Activated CD4-positive, alpha-beta memory T cell treated with anti-CD3 and anti-CD28 coated beads, Interleukin-2, amount 10 ng/mL, durations not matched to agents 7 days and 5 days (primary cell): ENCODE measurements around the gene KCNK4. TPM values are rescaled to one million over a fixed set of nuclear protein-coding genes. Genes with fewer than 3 reads are reported as not detected.

Experiments
- CTCF ChIA-PET: fragments of 350-600 bp; sonication (Branson Sonifier 250); formaldehyde crosslinking; loops from one replicate; lab custom pipeline; 2021; ENCODE audit warnings: antibody characterized with exemption, inconsistent platforms; lab: Charles Lee
- POLR2A ChIA-PET: fragments of 350-600 bp; sonication (Branson Sonifier 250); formaldehyde crosslinking; loops from one replicate; lab custom pipeline; 2021; ENCODE audit warnings: antibody characterized with exemption; lab: Charles Lee
- DNase-seq: peaks from one replicate; pipeline ENCODE4 v3.0.0-alpha.2; 2020
- H3K27ac Mint-ChIP-seq: one replicate; pipeline ENCODE4 v1.8.0; 2021; ENCODE audit warnings: mild to moderate bottlenecking, mixed read lengths
- H3K27me3 Mint-ChIP-seq: one replicate; pipeline ENCODE4 v1.8.0; 2021; ENCODE audit warnings: mixed read lengths
- H3K36me3 Mint-ChIP-seq: one replicate; pipeline ENCODE4 v1.8.0; 2021; ENCODE audit warnings: low read depth, mixed read lengths
- H3K4me1 Mint-ChIP-seq: one replicate; pipeline ENCODE4 v1.8.0; 2021; ENCODE audit warnings: mixed read lengths
- H3K4me3 Mint-ChIP-seq: one replicate; pipeline ENCODE4 v1.8.0; 2021; ENCODE audit warnings: mild to moderate bottlenecking, mixed read lengths
- H3K9me3 Mint-ChIP-seq: one replicate; pipeline ENCODE4 v1.8.0; 2021; ENCODE audit warnings: mixed read lengths
- total RNA-seq, 2 experiments: library from RNA; stranded (reverse); gene quantifications; one replicate each; pipeline ENCODE4 v1.2.3, GENCODE V29; 2021

KCNK4 gene
- total RNA-seq, 2 experiments from 2014 or later: 0.15 TPM; not detected in 1

DNA sequence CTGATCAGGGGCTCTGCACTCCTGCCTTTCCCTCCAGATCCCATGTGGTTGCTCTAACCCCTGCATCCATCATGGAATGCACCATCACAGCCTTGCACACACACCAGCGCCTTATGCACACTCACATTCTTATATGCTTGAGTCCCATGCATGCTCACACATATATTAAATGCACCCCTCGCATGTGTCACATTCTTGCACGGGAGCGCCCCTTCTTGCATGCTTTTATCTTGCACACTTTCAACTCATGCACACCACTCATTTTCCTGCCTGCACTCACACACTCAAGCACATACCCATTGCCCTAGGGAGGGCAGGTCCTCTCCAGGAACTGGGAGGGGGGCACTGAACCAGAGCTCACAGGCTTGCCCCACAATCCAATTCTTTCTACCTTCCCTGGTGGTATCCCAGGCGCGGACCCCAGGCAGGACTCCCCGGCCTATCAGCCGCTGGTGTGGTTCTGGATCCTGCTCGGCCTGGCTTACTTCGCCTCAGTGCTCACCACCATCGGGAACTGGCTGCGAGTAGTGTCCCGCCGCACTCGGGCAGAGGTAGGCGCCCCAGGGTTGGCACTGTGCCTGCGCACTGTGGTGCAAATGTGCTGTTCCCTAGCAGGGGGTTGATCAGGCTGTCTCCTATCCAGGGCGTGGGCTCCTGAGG lies 6.7 kb downstream of the KCNK4 start:
- DNase-seq: no peak
- Mint-ChIP-seq H3K27me3 (peaks cover 78% of the 10 kb centered on the region), H3K27ac (no peak overlapping the region), H3K36me3 (no peaks in the 10 kb centered on the region), H3K9me3 (no peaks in the 10 kb centered on the region), H3K4me1 (peaks cover 24% of the 10 kb centered on the region), H3K4me3 (no peak overlapping the region)
- ChIA-PET CTCF (interaction anchor here (1.2 to 1.7 kb wide), 3 partner anchors 93 to 297 kb away, joined by 3 to 4 read pairs (median 3); no protein-coding TSS in a partner anchor), POLR2A (no interaction called here)

DNA sequence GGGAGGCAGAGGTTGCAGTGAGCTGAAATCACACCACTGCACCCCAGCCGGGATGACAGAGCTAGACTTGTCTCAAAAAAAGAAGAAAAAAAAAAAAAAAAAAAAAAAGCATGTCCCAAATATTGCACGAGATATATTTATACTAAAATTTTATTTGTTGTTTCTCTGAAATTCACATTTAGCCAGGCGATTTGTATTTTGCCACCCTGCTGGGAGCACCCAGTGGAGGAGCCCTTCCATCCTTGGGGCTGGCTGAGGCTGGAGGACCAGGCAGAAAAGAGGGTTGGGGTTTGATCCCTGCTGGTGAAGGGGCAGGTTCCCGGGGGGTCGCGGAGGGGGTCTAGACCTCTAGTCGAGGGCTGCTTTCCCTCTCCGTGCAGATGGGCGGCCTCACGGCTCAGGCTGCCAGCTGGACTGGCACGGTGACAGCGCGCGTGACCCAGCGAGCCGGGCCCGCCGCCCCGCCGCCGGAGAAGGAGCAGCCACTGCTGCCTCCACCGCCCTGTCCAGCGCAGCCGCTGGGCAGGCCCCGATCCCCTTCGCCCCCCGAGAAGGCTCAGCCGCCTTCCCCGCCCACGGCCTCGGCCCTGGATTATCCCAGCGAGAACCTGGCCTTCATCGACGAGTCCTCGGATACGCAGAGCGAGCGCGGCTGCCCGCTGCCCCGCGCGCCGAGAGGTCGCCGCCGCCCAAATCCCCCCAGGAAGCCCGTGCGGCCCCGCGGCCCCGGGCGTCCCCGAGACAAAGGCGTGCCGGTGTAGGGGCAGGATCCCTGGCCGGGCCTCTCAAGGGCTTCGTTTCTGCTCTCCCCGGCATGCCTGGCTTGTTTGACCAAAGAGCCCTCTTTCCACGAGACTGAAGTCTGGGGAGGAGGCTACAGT lies 8.1 kb downstream of the KCNK4 start:
- peaks cover 32% of the 10 kb centered on the region for H3K4me1 Mint-ChIP-seq
- no peaks in the 10 kb centered on the region for H3K9me3 Mint-ChIP-seq
- H3K27me3 Mint-ChIP-seq: peaks cover 65% of the 10 kb centered on the region
- H3K36me3 Mint-ChIP-seq: no peaks in the 10 kb centered on the region
- no peak overlapping the region for H3K4me3 Mint-ChIP-seq
- ChIA-PET POLR2A (no interaction called here), CTCF (interaction anchor here (1.0 to 1.7 kb wide), 5 partner anchors 15 to 299 kb away, joined by 3 to 5 read pairs (median 3); partner anchors contain the start of gene BAD)
- DNase-seq: no peak
- no peak overlapping the region for H3K27ac Mint-ChIP-seq

DNA sequence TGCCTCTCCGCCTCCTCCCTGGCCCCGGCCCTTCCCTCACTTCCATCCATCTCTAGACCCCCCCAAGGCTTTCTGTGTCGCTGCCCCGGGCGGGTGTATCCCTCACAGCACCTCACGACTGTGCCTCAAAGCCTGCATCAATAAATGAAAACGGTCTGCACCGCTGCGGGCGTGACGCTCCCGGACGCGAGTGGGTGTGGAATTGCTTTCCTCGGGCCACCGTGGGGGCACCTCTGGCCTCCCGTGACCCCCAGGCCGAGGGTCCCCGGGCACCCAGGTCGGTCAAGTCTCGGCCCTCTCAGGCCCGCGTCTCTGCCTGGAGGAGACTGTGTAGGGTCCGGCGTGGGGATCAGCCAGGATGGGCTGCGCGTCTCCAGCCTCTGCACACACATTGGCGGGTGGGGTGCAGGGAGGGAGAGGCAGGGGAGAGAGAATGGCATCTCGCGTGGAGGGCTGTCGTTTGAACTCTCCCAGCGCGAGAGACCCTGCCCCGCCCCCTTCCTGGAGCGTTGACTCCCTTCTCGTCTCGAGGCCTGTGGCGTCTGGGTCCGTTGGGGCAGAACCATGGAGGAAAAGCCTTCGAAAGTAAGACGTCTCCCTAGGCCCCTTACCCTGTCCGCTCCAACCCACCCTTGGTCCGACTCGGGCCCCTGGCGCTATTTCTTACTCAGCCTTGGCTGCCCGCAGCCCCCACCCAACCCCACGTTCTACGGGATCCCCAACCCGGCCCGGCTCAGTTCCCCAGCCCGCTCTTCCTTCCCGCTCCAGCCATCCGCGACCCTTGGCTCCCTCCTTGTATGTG lies 8.9 kb downstream of the KCNK4 start, which contains the start of gene CATSPERZ:
TSS of gene CATSPERZ (plus strand) at position 512 of the 802 bp plus-strand sequence. CDS start at position 565, 53 bp downstream.
- no peak for DNase-seq
- peak within 1 kb of the TSS; percentile 47 for H3K4me3 Mint-ChIP-seq
- CTCF ChIA-PET: interaction anchor here (1.0 to 6.3 kb wide), 22 partner anchors 8 to 299 kb away, joined by 3 to 154 read pairs (median 8); partner anchors contain the start of genes BAD, FERMT3, FKBP2 and GPR137
- H3K27ac Mint-ChIP-seq: no peak within 1 kb of the TSS
- peaks cover 34% of the 10 kb centered on the region for H3K4me1 Mint-ChIP-seq
- H3K36me3 Mint-ChIP-seq: no peaks in the 10 kb centered on the region
- H3K9me3 Mint-ChIP-seq: no peaks in the 10 kb centered on the region
- peaks cover 60% of the 10 kb centered on the region for H3K27me3 Mint-ChIP-seq
- POLR2A ChIA-PET: interaction anchor here (0.8 to 5.4 kb wide), 12 partner anchors 8 to 300 kb away, joined by 3 to 77 read pairs (median 4); partner anchors contain the start of genes BAD, FERMT3, GPR137 and PRDX5

GRCh38 chr11:64303109-64304031 lies 12.3 kb downstream of the KCNK4 start:
- Mint-ChIP-seq H3K27me3 (peaks cover 26% of the 10 kb centered on the region), H3K27ac (peak overlapping the region; percentile 97), H3K4me1 (peaks cover 46% of the 10 kb centered on the region), H3K4me3 (peak overlapping the region; percentile 87), H3K9me3 (no peaks in the 10 kb centered on the region), H3K36me3 (peaks cover 11% of the 10 kb centered on the region)
- ChIA-PET CTCF (interaction anchor here (0.7 to 6.3 kb wide), 25 partner anchors 11 to 485 kb away, joined by 3 to 154 read pairs (median 6); partner anchors contain the start of genes BAD, DNAJC4, FERMT3 and FKBP2), POLR2A (interaction anchor here (0.8 to 5.4 kb wide), 16 partner anchors 11 to 160 kb away, joined by 3 to 77 read pairs (median 4); partner anchors contain the start of genes BAD, DNAJC4, FERMT3 and GPR137)
- no peak for DNase-seq

- H3K4me1 Mint-ChIP-seq: peaks cover 46% of the 10 kb centered on the region
- H3K4me3 Mint-ChIP-seq: peak overlapping the region; percentile 87
- H3K27ac Mint-ChIP-seq: peak overlapping the region; percentile 97
- H3K9me3 Mint-ChIP-seq: no peaks in the 10 kb centered on the region
- ChIA-PET POLR2A (interaction anchor here (1.0 to 5.4 kb wide), 15 partner anchors 11 to 161 kb away, joined by 3 to 77 read pairs (median 4); partner anchors contain the start of genes BAD, DNAJC4, FERMT3 and GPR137), CTCF (interaction anchor here (0.9 to 6.3 kb wide), 25 partner anchors 11 to 122 kb away, joined by 3 to 154 read pairs (median 6); partner anchors contain the start of genes BAD, DNAJC4, FERMT3 and FKBP2)
- DNase-seq: no peak
- H3K36me3 Mint-ChIP-seq: peaks cover 11% of the 10 kb centered on the region
- H3K27me3 Mint-ChIP-seq: peaks cover 20% of the 10 kb centered on the region
These were observed 12.9 kb downstream of the KCNK4 start for GRCh38 chr11:64304032-64304315.

- Mint-ChIP-seq H3K4me1 (peaks cover 48% of the 10 kb centered on the region), H3K4me3 (peak overlapping the region; percentile 87)
- peak; percentile 95 for DNase-seq
These were observed 13.4 kb downstream of the KCNK4 start for GRCh38 chr11:64304316-64305072.

GRCh38 chr11:64305075-64305690 lies 14.1 kb downstream of the KCNK4 start, which contains the start of gene ESRRA:
ESRRA (plus strand) TSS chr11:64305524; CDS start chr11:64307180, 1,656 bp downstream.
- Mint-ChIP-seq H3K27ac (peak within 1 kb of the TSS; percentile 97), H3K9me3 (no peaks in the 10 kb centered on the region), H3K36me3 (peaks cover 14% of the 10 kb centered on the region), H3K27me3 (peaks cover 13% of the 10 kb centered on the region), H3K4me1 (peaks cover 45% of the 10 kb centered on the region), H3K4me3 (peak within 1 kb of the TSS; percentile 99)
- peak; percentile 100 for DNase-seq
- ChIA-PET CTCF (interaction anchor here (0.6 to 6.3 kb wide), 26 partner anchors 9 to 303 kb away, joined by 3 to 154 read pairs (median 6); partner anchors contain the start of genes BAD, DNAJC4, FERMT3 and FKBP2), POLR2A (interaction anchor here (0.8 to 5.4 kb wide), 17 partner anchors 10 to 473 kb away, joined by 3 to 77 read pairs (median 8); partner anchors contain the start of genes BAD, CCDC88B, DNAJC4 and FERMT3)

More at GRCh38 chr11:64304316-64305072, 13.4 kb downstream of the KCNK4 start:
- Mint-ChIP-seq H3K27me3 (peaks cover 18% of the 10 kb centered on the region), H3K27ac (peak overlapping the region; percentile 97), H3K36me3 (peaks cover 14% of the 10 kb centered on the region), H3K9me3 (no peaks in the 10 kb centered on the region)
- CTCF ChIA-PET: interaction anchor here (0.6 to 6.3 kb wide), 33 partner anchors 10 to 303 kb away, joined by 3 to 154 read pairs (median 5); partner anchors contain the start of genes BAD, DNAJC4, FERMT3 and FKBP2
- POLR2A ChIA-PET: interaction anchor here (0.8 to 5.4 kb wide), 21 partner anchors 10 to 474 kb away, joined by 3 to 77 read pairs (median 4); partner anchors contain the start of genes BAD, CCDC88B, DNAJC4 and FERMT3

- peaks cover 40% of the 10 kb centered on the region for H3K4me1 Mint-ChIP-seq
- ChIA-PET POLR2A (interaction anchor here (1.3 to 5.4 kb wide), 6 partner anchors 11 to 61 kb away, joined by 4 to 68 read pairs (median 30); partner anchors contain the start of genes BAD, GPR137, PPP1R14B and PRDX5), CTCF (interaction anchor here (0.6 to 6.3 kb wide), 8 partner anchors 11 to 119 kb away, joined by 3 to 154 read pairs (median 11); partner anchors contain the start of genes FERMT3, PRDX5 and TRMT112)
- H3K27me3 Mint-ChIP-seq: peaks cover 5% of the 10 kb centered on the region
- H3K4me3 Mint-ChIP-seq: peak overlapping the region; percentile 99
- no peaks in the 10 kb centered on the region for H3K9me3 Mint-ChIP-seq
- H3K36me3 Mint-ChIP-seq: peaks cover 16% of the 10 kb centered on the region
- peak; percentile 77 for DNase-seq
- peak overlapping the region; percentile 93 for H3K27ac Mint-ChIP-seq
These were observed 14.8 kb downstream of the KCNK4 start for GRCh38 chr11:64305691-64306562.

DNA sequence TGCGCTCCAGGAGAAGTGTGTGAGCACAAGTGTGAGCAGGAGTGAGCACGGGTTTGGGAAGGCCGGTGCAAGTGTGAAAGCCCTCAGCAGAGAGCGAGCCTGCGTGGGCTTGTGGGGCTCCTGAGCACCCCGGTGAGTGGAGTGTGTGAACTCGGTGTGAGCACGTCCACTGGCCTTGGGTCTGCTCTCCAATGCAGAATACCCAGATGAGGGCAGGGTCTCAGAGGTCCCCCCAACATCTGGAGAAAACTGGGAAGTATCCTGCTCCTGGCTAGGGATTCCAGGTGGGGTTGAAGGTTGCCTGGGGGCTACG lies 15.4 kb downstream of the KCNK4 start:
- Mint-ChIP-seq H3K4me3 (peak overlapping the region; percentile 99), H3K4me1 (peaks cover 39% of the 10 kb centered on the region), H3K27ac (peak overlapping the region; percentile 93), H3K27me3 (peaks cover 4% of the 10 kb centered on the region), H3K9me3 (no peaks in the 10 kb centered on the region), H3K36me3 (peaks cover 18% of the 10 kb centered on the region)
- POLR2A ChIA-PET: interaction anchor here (4.4 to 5.4 kb wide), 2 partner anchors 11 to 22 kb away, joined by 41 to 68 read pairs; partner anchors contain the start of genes BAD, GPR137, PRDX5 and TRMT112
- CTCF ChIA-PET: interaction anchor here (0.6 to 6.3 kb wide), 3 partner anchors 11 to 62 kb away, joined by 3 to 80 read pairs (median 11); partner anchors contain the start of genes PRDX5 and TRMT112
- no peak for DNase-seq
